ENCODE measurements around the gene C1orf105.

Gene C1orf105

DNA sequence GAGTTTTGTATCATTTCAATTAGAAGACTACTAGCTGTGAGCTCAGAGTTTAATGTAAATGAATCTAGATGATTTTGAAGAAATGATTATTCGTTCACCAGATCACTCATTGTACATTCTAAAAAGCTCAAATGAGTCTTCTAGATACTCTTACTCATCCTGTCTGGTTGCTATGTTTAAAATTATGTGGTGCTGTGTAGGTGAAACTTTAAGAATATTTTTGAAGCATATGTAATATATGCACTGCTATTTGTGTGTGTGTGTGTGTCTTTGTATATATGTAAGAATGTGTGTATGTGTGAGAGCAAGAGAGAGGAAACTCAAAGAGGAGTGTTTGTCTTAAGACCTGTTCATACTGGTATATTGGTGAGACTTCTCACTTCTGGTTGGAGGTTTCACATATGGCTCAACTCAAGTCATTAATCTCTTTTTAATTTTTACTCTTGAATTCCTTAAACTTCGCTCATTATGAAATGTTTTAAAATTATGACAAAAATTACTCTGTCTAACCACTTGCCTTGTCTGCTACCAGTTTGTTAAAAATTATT lies 8.6 kb upstream of the C1orf105 start:
- in situ Hi-C loops (cut with MboI; ENCODE audit: low pct_unique_long_range_greater_than_20kb, low sequenced_read_pairs, unreplicated experiment) = loop anchor here (25.0 kb wide), 1 partner anchor 600 kb away; no protein-coding TSS in a partner anchor
- TF ChIP-seq, protein P1, sequence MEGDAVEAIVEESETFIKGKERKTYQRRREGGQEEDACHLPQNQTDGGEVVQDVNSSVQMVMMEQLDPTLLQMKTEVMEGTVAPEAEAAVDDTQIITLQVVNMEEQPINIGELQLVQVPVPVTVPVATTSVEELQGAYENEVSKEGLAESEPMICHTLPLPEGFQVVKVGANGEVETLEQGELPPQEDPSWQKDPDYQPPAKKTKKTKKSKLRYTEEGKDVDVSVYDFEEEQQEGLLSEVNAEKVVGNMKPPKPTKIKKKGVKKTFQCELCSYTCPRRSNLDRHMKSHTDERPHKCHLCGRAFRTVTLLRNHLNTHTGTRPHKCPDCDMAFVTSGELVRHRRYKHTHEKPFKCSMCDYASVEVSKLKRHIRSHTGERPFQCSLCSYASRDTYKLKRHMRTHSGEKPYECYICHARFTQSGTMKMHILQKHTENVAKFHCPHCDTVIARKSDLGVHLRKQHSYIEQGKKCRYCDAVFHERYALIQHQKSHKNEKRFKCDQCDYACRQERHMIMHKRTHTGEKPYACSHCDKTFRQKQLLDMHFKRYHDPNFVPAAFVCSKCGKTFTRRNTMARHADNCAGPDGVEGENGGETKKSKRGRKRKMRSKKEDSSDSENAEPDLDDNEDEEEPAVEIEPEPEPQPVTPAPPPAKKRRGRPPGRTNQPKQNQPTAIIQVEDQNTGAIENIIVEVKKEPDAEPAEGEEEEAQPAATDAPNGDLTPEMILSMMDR (IDR thresholded peaks at IDR 0.05; ENCODE audit: extremely low read depth, insufficient read depth, missing control alignments) = no peak
- no peak for DNase-seq (ENCODE audit: low spot score)

DNA sequence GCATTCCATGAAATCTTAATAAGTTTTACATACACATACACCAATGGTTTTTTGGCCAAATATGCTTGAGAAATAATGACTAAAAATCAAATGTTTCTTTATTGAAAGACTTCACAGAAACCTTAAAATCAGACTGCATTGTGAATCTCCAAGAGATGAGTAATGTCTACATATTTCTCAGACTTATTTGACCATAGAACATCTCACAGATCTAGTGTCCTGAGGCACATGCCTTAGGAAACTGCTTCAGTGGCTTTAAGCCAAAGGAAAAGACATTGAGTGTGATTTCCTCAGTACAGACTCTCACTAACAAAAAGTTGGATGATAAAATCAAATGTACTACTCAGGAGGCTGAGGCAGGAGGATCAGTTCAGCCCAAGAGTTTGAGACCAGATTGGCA lies 6.2 kb upstream of the C1orf105 start:
- DNase-seq (ENCODE audit: low spot score) = no peak
- TF ChIP-seq, protein P1 (IDR thresholded peaks at IDR 0.05; ENCODE audit: extremely low read depth, insufficient read depth, missing control alignments) = no peak
- in situ Hi-C loops (cut with MboI; ENCODE audit: low pct_unique_long_range_greater_than_20kb, low sequenced_read_pairs, unreplicated experiment) = loop anchor here (25.0 kb wide), 1 partner anchor 602 kb away; no protein-coding TSS in a partner anchor

DNA sequence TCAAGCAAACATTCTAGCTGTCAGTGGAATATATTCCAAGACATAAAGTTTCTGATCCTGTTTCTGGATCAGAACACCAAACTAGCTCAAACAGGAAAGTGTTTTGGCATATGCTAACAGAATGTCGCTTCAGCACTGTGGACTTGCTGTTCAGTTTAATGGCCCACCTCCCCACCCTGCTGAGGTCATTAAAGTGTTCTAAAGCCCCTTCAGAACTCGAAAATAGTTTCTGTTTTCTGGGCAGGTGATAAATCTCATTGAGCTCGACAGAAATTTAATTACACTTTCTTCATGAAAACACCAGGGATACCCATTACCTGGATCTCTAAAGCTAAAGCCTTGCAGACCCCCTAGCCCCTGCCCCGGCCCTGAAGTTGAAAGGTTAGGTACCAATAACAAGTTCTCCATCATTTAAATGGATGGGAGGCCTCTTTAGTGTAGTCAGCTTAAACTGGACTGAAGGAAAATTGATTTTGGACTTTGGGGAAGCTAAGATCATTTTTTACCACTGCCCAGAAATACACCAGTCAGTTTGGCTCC lies 3.9 kb upstream of the C1orf105 start:
- in situ Hi-C loops (cut with MboI; ENCODE audit: low pct_unique_long_range_greater_than_20kb, low sequenced_read_pairs, unreplicated experiment) = loop anchor here (25.0 kb wide), 1 partner anchor 604 kb away; no protein-coding TSS in a partner anchor
- DNase-seq (ENCODE audit: low spot score) = no peak
- TF ChIP-seq, protein P1 (IDR thresholded peaks at IDR 0.05; ENCODE audit: extremely low read depth, insufficient read depth, missing control alignments) = no peak

DNA sequence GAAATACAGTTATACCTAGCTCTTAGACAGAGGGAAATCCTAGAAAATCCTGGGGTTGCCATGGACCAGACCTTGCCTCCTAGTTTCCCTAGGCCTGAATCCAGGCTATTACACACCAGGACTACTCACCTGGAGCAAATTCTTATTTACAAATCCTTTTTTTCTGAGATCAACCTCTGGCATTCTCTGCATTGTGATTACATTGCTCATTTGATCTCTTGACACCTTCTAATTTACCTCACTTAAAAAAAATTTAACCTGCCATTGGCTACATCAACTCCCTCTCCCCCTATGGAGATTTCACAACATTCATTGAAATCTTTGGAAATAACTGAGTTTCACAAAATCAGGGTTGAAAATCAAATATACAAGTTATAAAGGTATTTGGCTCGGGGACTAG lies 2.9 kb upstream of the C1orf105 start:
- TF ChIP-seq, protein P1 (IDR thresholded peaks at IDR 0.05; ENCODE audit: extremely low read depth, insufficient read depth, missing control alignments) = no peak
- in situ Hi-C loops (cut with MboI; ENCODE audit: low pct_unique_long_range_greater_than_20kb, low sequenced_read_pairs, unreplicated experiment) = loop anchor here (25.0 kb wide), 1 partner anchor 605 kb away; no protein-coding TSS in a partner anchor
- no peak for DNase-seq (ENCODE audit: low spot score)

DNA sequence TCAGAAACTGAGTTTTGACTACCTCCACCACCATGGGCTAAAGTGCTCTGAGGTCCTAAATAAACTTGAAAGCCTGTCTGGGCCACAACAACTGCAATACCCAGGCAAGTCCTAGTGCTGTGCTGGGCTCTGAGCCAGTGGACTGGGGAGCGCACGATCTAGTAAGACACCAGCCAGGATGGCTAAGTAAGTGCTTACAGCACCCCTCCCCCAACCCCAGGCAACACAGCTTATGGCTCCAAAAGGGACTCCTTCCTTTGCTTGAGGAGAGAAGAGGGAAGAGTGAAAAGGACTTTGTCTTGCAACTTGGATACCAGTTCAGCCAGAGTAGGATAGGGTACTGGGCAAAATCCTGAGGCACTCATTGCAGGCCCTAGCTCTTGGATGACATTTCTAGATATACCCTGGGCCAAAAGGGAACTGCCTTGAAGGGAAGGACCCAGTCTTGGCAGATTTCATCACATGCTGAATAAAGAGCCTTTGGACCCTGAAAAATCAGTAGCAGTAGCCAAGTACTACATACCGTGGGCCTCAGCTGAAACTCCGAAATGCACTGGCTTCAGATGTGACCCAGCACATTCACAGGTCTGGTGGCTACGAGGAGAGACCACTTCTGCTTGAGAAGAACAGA lies 1.6 kb downstream of the C1orf105 start:
- DNase-seq (ENCODE audit: low spot score) = no peak
- in situ Hi-C loops (cut with MboI; ENCODE audit: low pct_unique_long_range_greater_than_20kb, low sequenced_read_pairs, unreplicated experiment) = loop anchor here (25.0 kb wide), 1 partner anchor 610 kb away; no protein-coding TSS in a partner anchor
- TF ChIP-seq, protein P1 (IDR thresholded peaks at IDR 0.05; ENCODE audit: extremely low read depth, insufficient read depth, missing control alignments) = no peak

DNA sequence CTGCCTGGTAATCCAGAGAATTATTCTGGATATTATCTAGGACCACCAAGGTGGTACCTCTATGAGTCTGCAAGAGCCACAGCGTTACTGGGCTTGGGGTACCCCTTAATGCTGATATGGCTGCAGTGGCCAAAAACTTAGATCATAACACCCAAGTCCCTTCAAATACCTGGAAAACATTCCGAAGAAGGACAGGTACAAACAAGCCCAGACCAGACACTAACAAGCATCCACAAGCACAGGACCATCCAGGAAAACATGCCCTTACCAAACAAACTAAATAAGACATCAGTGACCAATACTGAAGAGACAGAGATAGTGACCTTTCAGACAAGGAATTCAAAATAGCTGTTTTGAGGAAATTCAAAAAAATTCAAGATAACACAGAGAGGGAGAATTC lies 2.9 kb downstream of the C1orf105 start:
- TF ChIP-seq, protein P1 (IDR thresholded peaks at IDR 0.05; ENCODE audit: extremely low read depth, insufficient read depth, missing control alignments) = no peak
- DNase-seq (ENCODE audit: low spot score) = no peak
- in situ Hi-C loops (cut with MboI; ENCODE audit: low pct_unique_long_range_greater_than_20kb, low sequenced_read_pairs, unreplicated experiment) = loop anchor here (25.0 kb wide), 1 partner anchor 611 kb away; no protein-coding TSS in a partner anchor
